ENCODE measurements around the gene RPE. TPM values are rescaled to one million over a fixed set of nuclear protein-coding genes. Genes with fewer than 3 reads are reported as not detected.

Gene RPE
- 10 to 100 TPM; 45.2 to 66.3 (median 62.6) TPM for polyA plus RNA-seq (ENCODE audit: insufficient read length in 4 of 4)

DNA sequence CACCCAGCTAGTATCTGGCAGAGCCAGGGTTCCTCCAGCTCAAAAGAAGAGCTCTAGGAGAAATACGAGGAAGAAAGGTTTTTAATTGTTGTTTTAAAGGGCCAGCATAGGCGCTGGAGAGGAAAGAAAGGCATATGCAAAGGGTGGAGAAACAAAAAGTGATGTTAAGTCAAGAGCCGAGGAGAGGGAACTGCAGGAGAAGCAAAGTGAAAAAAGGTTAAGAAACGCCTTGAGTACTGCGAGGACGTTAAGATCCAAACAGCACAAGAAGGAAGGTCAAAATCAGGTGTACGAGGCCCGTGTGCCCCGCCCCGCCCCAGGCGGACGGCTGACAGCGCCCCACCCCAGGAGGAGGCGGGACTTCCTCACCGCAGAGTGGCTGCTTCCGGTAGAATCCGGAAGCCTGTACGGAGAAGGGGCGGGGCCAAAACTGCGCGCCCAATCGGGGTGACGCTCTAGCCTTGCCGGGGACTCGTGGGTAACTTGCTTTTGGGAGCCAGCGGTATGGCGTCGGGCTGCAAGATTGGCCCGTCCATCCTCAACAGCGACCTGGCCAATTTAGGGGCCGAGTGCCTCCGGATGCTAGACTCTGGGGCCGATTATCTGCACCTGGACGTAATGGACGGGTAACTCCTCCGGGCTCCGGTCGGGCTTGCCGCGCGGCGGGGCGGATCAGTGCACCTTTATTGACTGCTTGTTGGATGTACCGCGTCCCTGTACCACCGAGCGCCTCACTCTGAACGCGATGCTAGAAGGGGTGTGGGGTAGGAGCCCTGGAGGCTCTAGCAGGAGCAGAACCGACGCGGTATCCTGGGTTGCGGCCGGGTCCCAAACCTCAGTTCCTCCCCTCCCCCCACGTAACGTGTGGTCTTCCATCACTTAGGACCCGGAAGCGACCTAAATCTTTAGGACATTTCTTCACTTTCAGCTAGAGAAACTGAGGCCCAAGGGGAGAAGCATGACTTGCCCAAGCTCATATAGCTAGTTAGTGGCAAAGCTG, at the start of gene RPE:
TSS of gene RPE (plus strand) at position 481 of the 1,000 bp plus-strand sequence. CDS start at position 505, 24 bp downstream.
- DNase-seq (ENCODE audit: low read depth in 4 of 4, low spot score in 3 of 4), result peak; percentile 81 to 85 (median 82)

DNA sequence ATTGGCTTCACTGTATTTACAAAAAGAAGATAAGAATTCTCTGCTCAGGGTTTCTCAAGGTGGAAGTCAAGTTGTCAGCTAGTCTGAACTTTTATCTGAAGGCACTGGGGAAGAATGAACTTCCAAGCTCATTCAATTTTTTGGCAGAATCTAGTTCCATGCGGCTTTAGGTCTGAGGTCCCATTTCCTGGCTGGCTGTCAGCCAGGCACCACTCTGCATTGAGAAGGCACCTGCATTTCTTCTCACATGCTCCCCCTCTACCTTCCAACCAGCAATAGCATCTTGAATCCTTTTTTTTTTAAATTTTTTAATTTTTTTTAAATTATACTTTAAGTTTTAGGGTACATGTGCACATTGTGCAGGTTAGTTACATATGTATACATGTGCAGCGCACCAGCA, 46.2 kb upstream of the RPE start:
- no peak for DNase-seq (ENCODE audit: low read depth in 4 of 4, low spot score in 3 of 4)

DNA sequence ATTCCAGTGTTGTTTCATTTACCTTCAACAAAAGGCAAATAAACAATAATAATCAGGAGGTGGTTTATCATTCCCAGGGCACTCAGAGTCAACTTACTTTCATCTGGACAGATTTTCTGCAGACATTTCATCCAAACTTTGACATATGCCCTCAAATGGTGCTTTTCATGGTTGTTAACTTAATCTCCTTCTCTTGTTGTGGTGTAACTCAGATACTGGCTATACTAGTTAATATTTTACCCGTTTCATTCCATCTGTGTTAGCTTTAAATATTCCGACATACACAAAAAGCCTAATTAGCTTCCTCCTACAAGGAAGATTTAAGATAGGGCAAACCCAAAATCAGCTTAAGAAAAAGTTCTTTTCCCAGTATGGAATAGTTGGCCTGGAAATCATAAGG, 44.4 kb upstream of the RPE start:
- DNase-seq (ENCODE audit: low read depth in 4 of 4, low spot score in 3 of 4), result no peak

DNA sequence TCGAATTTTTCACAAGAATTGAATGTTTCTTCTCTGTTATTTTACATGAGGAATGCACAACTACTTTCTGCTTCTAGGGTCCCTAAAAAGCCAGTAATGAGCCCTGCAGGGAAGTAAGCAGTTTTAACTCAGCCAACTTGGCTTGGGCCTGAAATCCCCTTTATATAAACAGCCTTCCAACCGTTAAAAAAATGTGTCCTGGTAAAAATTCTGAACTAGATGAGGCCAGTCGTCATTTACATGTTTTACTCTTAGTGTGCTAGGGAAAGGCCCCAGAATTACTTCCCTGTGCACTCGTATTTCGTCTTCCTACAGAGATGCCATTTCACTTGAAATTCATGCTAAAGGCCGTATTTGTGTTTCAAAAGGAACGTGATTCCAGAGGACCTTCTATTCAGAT, 42.4 kb upstream of the RPE start:
- DNase-seq (ENCODE audit: low read depth in 4 of 4, low spot score in 3 of 4), result no peak

DNA sequence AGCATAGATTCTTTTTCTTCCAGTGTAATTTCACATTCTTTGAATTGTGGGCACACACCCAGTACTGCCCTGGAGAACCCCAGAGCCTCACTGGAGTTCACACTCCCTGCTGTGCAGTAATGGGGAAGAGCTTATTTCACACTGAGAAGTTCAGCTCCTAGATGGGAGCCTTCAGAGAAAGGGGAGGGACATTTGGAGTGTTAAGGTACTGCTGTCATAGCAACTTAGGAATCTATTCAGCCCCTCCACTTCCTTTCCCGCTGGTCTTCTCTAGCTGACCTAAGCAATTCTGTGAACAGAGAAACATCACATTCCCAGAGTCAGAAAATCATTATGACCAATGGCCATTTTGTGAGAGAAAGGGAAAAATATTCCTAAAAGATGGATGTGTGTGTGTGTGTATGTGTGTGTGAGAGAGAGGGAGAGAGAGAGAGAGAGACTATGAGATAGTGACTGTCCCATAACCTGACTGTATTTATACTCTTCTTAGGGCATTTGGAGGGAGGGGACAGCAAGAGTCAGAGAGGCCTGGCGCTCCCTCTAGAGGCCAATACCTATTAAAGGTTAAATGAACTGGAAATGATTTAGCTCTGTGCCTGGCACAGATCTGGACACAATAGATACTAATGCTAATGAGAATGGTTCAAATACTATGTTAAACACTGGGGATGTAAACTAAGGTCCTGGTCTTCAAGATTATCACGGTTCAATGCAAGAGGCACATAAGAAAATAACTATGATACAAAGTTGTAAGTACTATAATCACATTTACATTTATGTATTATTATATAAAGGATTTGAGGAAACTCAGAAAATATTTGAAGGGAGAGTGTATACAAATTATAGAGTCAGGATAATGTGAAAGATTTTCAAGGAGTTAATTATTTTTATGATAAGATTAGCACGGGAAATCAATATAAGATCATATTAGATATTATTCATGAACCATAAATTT, 41.5 kb upstream of the RPE start:
- DNase-seq (ENCODE audit: low read depth in 4 of 4, low spot score in 3 of 4), result no peak

DNA sequence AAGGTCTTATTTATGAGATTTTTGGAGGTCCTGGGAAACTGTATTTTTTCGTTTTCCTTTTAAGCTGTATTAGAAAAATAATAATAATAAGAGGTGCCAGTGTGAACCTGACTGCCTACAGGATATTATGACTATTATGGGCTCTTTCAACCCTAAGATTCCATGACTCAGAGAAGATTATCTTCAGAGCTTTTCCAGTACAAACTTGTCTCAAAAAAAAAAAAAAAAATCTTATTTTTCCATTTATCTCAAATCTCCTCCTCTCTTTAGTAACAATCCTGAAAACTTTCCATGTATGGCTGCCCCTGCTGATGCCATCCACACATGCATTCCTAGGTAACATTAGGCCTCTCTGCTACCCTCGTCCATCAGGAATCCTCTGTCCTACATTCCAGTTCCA, 36.7 kb upstream of the RPE start:
- no peak for DNase-seq (ENCODE audit: low read depth in 4 of 4, low spot score in 3 of 4)

DNA sequence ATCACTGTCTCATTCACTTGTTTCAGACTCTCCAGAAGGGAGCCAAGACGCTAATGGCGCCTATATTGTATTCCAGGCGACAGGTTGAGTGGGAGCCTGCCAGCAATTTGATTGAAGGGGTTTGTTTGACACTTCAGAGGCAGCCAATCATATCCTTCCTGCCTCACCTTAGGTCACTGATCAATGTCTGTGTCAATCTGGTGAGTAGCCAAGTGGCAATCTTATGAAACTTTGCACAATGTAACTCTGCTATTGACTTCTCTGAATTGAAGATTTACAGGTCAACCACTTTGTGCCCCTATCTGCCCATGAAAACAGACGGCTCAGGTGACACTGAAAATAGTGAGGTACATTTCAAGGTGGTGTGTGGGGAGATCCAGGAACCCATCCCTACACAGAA, 32.7 kb upstream of the RPE start:
- no peak for DNase-seq (ENCODE audit: low read depth in 4 of 4, low spot score in 3 of 4)

DNA sequence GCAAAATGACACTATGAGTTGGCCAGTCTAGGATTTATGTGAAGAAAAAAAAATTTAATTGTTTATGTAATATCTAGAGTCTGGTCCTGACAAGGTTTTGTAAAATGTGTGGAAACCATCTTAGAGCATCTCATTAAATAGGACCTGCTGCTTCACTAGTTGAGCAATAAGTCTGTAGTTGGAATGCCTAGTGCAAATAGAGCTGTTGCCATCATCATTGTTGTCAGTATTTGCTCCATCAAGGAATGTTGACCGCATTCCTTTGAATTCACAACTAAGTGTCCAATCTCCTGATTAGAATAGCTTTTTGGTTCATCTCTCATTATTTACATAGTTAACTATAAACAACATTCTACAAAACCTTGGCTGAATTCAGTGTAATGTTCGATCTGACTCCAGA, 32.2 kb upstream of the RPE start:
- DNase-seq (ENCODE audit: low read depth in 4 of 4, low spot score in 3 of 4), result no peak

DNA sequence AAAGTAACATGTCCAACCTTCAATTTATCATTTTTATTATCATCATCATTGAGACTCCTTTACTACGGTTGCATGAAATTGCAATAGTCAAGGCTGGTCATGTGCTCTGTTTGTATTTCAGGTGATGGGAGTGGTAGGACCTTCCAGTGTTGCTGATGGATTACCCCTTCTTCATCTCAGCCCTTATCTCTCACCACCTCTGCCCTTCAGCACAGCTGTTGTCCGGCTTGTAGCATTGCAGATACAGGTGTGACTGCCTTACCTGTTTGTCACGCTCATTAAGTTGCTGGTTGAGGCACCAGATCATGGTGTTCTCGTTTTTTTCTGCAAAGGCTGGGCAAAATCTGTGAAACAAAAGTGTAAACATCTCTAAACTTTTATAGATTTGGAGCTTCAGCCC, 31.7 kb upstream of the RPE start:
- DNase-seq (ENCODE audit: low read depth in 4 of 4, low spot score in 3 of 4), result no peak

DNA sequence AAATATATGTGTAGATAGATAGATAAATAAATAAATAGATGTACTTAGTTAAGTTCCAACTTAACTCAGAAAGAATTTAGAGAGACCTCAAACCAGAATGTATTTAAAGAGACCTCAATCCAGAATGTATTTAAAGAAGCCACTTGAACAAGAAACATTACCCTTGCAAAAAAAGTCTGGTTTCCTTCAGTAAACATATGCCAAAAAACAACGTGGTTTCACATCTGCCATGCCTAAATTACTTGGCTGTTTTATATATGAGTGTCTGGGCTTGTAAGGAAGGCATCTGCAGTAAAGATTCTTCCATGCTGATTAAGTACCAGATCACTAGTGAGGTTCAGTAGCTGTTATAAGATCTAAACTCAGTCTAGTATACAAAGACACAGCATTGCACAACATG, 29.1 kb upstream of the RPE start:
- no peak for DNase-seq (ENCODE audit: low read depth in 4 of 4, low spot score in 3 of 4)

DNA sequence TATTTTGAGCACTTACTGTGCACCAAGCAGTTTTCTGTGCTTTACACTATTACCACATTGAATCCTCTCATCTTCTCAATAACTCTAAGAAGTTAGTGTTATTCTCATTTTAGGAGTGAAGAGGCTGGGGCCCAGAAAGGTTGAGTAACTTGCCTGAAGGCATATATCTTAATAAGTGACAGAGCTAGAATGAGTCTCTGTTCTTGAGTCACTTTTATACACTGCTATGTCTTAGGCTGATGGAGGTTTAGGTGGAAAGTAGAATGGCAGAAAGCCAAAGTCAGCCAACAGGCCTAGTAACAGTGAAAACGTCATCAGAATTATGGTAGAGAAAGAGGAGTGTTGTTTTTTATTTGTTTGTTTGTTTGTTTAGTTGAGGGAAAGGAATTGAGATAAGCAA, 27.9 kb upstream of the RPE start:
- DNase-seq (ENCODE audit: low read depth in 4 of 4, low spot score in 3 of 4), result no peak

DNA sequence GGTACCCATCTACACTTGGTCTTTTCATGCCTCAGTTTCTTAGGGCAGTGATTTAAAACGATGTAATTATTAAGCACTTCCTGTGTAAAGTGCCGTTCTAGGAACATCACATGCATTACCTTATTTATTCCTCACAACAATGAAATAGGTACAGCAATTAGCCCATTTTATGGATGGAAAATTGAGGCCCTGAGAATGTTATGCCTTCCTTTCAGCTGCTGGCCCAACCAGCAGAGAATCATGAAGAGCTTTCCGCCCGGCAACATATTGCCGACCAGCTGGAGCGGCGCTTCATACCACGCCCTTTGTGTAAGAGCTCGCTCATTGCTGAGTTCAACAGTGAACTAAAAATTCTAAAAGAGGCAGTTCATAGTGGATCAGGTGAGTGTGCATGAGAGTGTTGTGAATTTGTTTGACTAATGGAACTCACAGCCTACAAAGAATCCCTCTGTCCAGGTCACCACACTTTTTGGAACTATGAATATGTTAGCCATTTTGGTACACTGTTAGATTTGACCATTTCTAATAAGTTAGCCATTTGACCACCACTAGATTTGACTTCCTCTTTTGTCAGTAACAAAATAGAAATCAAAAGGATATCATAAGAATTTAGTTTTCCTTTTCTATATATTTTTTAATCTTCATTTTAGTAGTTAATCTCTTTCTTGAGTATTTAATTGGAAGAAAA, 25.6 kb upstream of the RPE start:
- no peak for DNase-seq (ENCODE audit: low read depth in 4 of 4, low spot score in 3 of 4)

DNA sequence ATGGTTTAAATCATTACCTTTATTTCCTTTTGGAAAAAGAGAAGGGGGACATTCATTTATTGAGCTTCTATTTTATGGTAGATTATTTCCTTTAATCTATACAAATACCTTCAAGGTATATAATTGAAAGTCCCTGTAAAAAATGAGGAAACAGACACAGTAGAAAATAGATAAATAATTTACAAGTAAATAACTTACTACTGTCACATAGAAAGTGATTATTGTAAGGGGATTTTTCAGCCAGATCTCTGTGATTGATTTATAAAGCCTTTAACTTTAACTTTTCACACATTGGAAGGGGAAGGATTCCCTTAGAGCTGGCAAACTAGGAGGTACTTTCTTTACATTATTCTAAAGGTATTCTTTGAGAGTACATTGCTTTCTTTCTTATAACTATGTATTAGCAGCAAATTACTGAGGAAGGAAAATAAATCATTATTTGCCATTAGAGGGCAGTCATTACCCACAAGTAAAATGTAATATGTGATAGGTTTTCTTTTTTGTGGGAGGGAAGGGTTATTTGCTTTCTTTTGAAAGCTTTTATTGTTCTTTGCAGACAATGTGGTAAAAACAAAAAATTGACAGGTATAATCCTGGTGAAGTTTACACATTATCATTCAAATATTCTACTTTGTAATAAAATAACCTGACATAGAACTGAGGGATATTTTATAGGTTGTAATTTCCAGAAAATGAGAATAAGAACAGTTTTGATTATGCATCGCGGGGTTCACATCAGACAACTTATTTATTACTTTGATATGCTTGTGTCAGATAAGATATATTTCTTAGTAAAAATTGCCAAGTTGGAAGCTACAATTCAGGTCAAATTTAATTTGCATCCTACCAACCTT, 24.8 kb upstream of the RPE start:
- no peak for DNase-seq (ENCODE audit: low read depth in 4 of 4, low spot score in 3 of 4)

DNA sequence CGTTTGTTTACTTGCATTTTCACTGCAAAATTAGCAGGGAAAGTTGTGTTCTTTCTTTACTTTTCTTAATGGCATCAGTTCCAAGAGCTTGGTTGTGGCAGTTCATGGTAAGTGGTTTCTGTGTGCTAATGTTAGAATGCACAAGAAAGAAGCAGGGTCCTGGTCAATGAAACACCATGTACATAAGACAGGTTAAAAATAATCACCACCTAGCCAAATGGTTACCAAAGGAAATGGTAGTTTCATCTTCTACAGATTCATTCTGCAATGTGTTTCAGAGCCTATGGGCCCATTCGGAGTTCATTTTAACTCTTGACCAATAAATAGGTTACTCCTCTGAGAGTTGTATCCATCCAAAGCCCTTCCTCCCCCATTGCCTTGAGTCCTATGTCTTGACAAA, 18.1 kb upstream of the RPE start:
- DNase-seq (ENCODE audit: low read depth in 4 of 4, low spot score in 3 of 4), result no peak

DNA sequence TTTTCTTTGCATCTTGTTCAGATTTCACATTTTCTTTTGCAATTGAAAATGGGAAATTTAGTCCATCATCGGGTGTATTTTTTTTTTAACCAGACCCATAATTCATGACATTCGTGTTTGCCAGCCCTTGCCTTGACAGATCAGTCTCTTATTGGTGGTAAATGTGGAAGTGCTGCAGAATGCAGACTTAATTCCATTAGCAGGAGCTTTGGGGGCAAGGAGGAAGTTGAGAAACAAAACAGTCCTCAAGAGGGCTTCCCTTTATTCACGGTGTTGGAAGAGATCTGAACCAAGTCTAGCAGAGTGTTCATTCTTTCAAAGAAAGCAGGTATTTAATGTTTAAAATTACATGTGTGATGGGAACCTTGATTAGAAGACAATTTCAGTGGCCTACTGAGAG, 16.6 kb upstream of the RPE start:
- DNase-seq (ENCODE audit: low read depth in 4 of 4, low spot score in 3 of 4), result no peak

DNA sequence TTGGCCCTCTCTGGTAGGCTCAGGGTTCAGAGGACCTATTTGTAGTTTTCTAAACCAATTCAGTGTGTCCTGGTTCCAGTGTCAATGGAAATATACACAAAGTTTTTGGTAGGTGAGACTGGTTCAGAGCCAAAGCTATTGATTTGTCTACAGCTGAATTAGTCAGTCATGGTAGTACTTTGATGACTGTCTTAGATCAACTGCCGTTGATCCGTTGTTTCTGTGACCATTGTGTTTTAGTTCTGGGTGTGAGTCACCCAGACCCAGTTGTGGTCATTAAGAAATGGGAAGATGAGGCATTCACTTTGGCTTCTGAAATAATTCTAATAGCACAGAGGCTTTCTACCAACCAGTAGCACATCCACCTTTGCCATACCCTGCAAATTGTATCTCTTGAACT, 16.0 kb upstream of the RPE start:
- DNase-seq (ENCODE audit: low read depth in 4 of 4, low spot score in 3 of 4), result no peak

DNA sequence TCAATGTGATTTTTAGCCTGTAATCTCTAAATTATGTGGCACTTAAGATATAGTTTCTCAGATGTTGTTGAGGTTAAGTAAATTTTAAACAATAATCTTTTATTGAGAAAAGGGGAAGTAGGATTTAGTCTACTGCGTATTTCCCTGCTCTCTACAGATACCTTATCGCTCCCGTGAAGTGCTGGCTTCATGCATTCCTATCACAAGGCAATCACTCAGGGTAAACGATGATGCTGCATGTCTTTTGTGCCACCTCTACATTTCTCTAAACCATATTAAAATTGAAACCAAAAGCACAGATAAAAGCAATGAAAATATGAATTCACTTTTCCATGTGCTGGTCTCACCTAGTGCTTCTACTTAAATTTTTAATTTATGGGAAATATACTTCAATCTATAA, 14.4 kb upstream of the RPE start:
- DNase-seq (ENCODE audit: low read depth in 4 of 4, low spot score in 3 of 4), result no peak

DNA sequence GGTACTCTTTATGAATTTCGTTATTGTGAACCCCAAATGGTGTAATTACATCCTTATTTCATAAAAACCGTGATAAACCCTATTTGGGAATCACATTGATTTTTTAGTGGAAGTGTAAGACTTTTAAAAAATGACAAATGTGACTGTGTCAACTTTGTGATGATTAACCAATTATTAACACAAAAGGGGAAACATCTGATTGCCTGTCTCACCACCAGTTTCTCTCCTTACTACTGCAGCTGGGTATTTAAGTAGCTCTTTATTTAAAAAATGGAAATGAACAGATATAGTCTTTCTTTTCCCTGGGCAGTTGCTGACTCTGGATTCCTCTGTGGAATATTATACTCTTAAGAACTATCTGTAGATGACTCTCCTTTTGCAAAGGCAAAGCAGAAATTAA, 11.6 kb upstream of the RPE start:
- DNase-seq (ENCODE audit: low read depth in 4 of 4, low spot score in 3 of 4), result no peak

DNA sequence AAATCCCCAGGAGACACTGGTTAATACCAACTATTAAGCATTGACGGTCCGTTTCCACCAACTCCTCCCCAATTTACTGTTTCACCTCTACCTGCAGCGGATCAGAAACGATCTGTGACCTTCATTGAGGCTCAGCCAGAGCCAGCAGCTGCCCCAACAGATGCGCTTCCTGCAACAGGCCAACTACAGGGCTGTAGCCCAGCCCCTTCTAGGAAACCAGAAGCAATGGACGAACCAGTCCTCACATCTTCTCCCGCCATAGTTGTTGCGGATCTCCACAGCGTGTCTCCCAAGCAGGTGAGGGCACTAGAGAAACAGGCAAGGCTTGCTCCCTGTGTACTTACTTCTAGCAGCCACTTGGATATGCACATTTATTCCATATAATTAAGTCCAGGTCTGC, 8.5 kb upstream of the RPE start:
- DNase-seq (ENCODE audit: low read depth in 4 of 4, low spot score in 3 of 4), result no peak

DNA sequence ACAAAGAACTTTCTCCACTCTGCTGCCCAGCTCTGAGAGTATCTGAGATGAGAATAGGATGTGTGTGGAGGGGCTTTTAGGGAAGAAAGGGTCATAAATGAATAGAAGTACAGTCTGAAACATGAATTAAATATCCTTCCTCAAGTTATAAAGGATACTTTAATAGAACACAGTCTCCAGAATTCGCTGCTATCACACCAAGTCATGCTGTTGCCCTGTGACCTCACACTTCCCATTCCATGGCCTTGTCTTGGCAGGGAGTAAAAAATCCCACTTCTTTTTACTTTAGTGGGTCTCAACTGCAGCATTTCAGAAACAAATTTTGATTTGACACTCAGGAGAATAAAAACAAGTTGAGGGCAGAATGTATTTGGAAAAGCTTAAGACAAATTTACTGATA, 3.8 kb upstream of the RPE start:
- DNase-seq (ENCODE audit: low read depth in 4 of 4, low spot score in 3 of 4), result no peak
